IMR-90 (cell line): ENCODE measurements around the gene XRCC4. TPM values are rescaled to one million over a fixed set of nuclear protein-coding genes. Genes with fewer than 3 reads are reported as not detected.

Source experiments
- ATAC-seq: fragments of 200-7000 bp; cut with Tn5 transposase; 2 replicates; pipeline ENCODE4 v1.9.1; 2020; ENCODE audit warnings: low read depth, mild to moderate bottlenecking, moderate library complexity
- BruUV-seq: library from RNA; stranded (reverse); fragments of 400-500 nt; replicated peaks from 2 replicates; lab custom pipeline; 2021; lab: Mats Ljungman, UMichigan
- CTCF ChIA-PET: fragments of 300-600 bp; formaldehyde crosslinking; extraction: SDS; loops from one replicate; lab custom pipeline; 2021; ENCODE audit warnings: antibody characterized with exemption; lab: Yijun Ruan, JAX
- POLR2A ChIA-PET: fragments of 300-600 bp; sonication (Branson Sonifier 250); formaldehyde crosslinking; loops from one replicate; lab custom pipeline; 2022; ENCODE audit warnings: antibody characterized with exemption; ENCODE audit not compliant: unreplicated experiment; lab: Charles Lee
- DNase-seq: peaks from one replicate; pipeline ENCODE4 v3.0.0; 2013
- H2AFZ ChIP-seq: replicated peaks from 2 replicates; pipeline ENCODE3; 2013; ENCODE audit warnings: low read length, mild to moderate bottlenecking; ENCODE audit not compliant: poor library complexity
- H2AK5ac ChIP-seq: 2 replicates; pipeline ENCODE4 v1.6.1; 2013; ENCODE audit warnings: low read depth, low read length, inconsistent platforms
- H2AK9ac ChIP-seq: replicated peaks from 2 replicates; pipeline ENCODE3; 2013; ENCODE audit warnings: mild to moderate bottlenecking, low read depth, low read length, moderate library complexity; ENCODE audit not compliant: poor library complexity
- H2BK120ac ChIP-seq: 2 replicates; pipeline ENCODE4 v1.6.1; 2013; ENCODE audit warnings: low read depth, low read length, inconsistent platforms
- H2BK15ac ChIP-seq: 3 replicates; pipeline ENCODE4 v1.6.1; 2013; ENCODE audit warnings: low read depth, low read length, inconsistent platforms
- H2BK20ac ChIP-seq: 2 replicates; pipeline ENCODE4 v1.6.1; 2013; ENCODE audit warnings: low read depth, mild to moderate bottlenecking, inconsistent platforms, low read length, moderate library complexity
- H2BK5ac ChIP-seq: 2 replicates; pipeline ENCODE4 v1.6.1; 2013; ENCODE audit warnings: mild to moderate bottlenecking, low read depth, low read length, inconsistent platforms; ENCODE audit not compliant: poor library complexity, severe bottlenecking
- H3K14ac ChIP-seq: replicated peaks from 2 replicates; pipeline ENCODE4 v1.6.1; 2013; ENCODE audit warnings: low read depth, low read length, inconsistent platforms
- H3K18ac ChIP-seq: 2 replicates; pipeline ENCODE4 v1.6.1; 2013; ENCODE audit warnings: low read depth, low read length, control low read depth
- H3K23ac ChIP-seq: 2 replicates; pipeline ENCODE4 v1.6.1; 2013; ENCODE audit warnings: low read depth, low read length, inconsistent platforms
- H3K27ac ChIP-seq: 2 replicates; pipeline ENCODE4 v1.5.1; 2013; ENCODE audit warnings: mild to moderate bottlenecking, control low read depth, low read length; ENCODE audit not compliant: insufficient read depth
- H3K27me3 ChIP-seq: 2 replicates; pipeline ENCODE4 v1.6.1; 2013; ENCODE audit warnings: low read length; ENCODE audit not compliant: control insufficient read depth, insufficient read depth
- H3K36me3 ChIP-seq: 2 replicates; pipeline ENCODE4 v1.6.1; 2013; ENCODE audit warnings: low read length, mixed read lengths; ENCODE audit not compliant: control insufficient read depth, insufficient read depth
- H3K4ac ChIP-seq: 2 replicates; pipeline ENCODE4 v1.6.1; 2013; ENCODE audit warnings: low read depth, low read length, inconsistent platforms
- H3K4me1 ChIP-seq: 2 replicates; pipeline ENCODE4 v1.6.1; 2013; ENCODE audit warnings: low read length, mixed read lengths; ENCODE audit not compliant: control insufficient read depth, insufficient read depth
- H3K4me2 ChIP-seq: 2 replicates; pipeline ENCODE4 v1.6.1; 2013; ENCODE audit warnings: low read depth, mild to moderate bottlenecking, control low read depth, low read length, moderate library complexity
- H3K4me3 ChIP-seq: 2 replicates; pipeline ENCODE4 v1.5.1; 2013; ENCODE audit warnings: low read depth, mild to moderate bottlenecking, control low read depth, low read length, moderate library complexity; ENCODE audit not compliant: insufficient read depth
- H3K56ac ChIP-seq: 2 replicates; pipeline ENCODE4 v1.6.1; 2013; ENCODE audit warnings: low read length, inconsistent platforms; ENCODE audit not compliant: insufficient read depth; ENCODE audit errors: extremely low read depth
- H3K79me1 ChIP-seq, 2 experiments: 2 replicates each; pipeline ENCODE4 v1.6.1; 2013; ENCODE audit warnings: low read length in 2 of 2, inconsistent platforms in 1 of 2, low read depth in 1 of 2
- H3K9ac ChIP-seq: 2 replicates; pipeline ENCODE4 v1.6.1; 2013; ENCODE audit warnings: low read depth, low read length, control low read depth
- H3K9me1 ChIP-seq: 2 replicates; pipeline ENCODE4 v1.6.1; 2013; ENCODE audit warnings: low read length, inconsistent platforms; ENCODE audit not compliant: insufficient read depth
- H3K9me3 ChIP-seq: 2 replicates; pipeline ENCODE4 v1.6.1; 2013; ENCODE audit warnings: low read length; ENCODE audit not compliant: control insufficient read depth, insufficient read depth
- H4K20me1 ChIP-seq: 2 replicates; pipeline ENCODE4 v1.6.1; 2013; ENCODE audit warnings: low read length, inconsistent platforms; ENCODE audit not compliant: insufficient read depth
- H4K5ac ChIP-seq: 2 replicates; pipeline ENCODE4 v1.6.1; 2013; ENCODE audit warnings: mild to moderate bottlenecking, low read depth, low read length, control low read depth
- H4K8ac ChIP-seq, 2 experiments: 2 replicates each; pipeline ENCODE4 v1.6.1; 2013; ENCODE audit warnings: low read depth in 2 of 2, low read length in 2 of 2, control low read depth in 1 of 2, inconsistent platforms in 1 of 2
- H4K91ac ChIP-seq: 2 replicates; pipeline ENCODE4 v1.6.1; 2013; ENCODE audit warnings: low read depth, low read length, inconsistent platforms; ENCODE audit not compliant: insufficient read depth
- CTCF ChIP-seq: conservative IDR thresholded peaks from 2 replicates; pipeline ENCODE4 v1.5.1; 2012; ENCODE audit warnings: mild to moderate bottlenecking, low read depth, low read length, improper control_type of control experiment
- FOS ChIP-seq: fragments of 150-350 bp; IDR thresholded peaks from 2 replicates; pipeline ENCODE4 v1.6.1; 2016; ENCODE audit warnings: low read depth, low read length
- MAFK ChIP-seq: IDR thresholded peaks from 2 replicates; pipeline ENCODE4 v1.6.1; 2012; ENCODE audit warnings: low read depth, low read length, improper control_type of control experiment
- MXI1 ChIP-seq: IDR thresholded peaks from 2 replicates; pipeline ENCODE4 v1.6.1; 2012; ENCODE audit warnings: low read depth, mild to moderate bottlenecking, low read length, moderate library complexity, borderline replicate concordance
- NFE2L2 ChIP-seq: fragments of 150-350 bp; IDR thresholded peaks from 2 replicates; pipeline ENCODE4 v1.6.1; 2016; ENCODE audit warnings: low read depth, mild to moderate bottlenecking, low read length
- RCOR1 ChIP-seq: IDR thresholded peaks from 2 replicates; pipeline ENCODE4 v1.6.1; 2012; ENCODE audit warnings: mild to moderate bottlenecking, low read length, improper control_type of control experiment; ENCODE audit not compliant: insufficient replicate concordance
- RFX5 ChIP-seq: IDR thresholded peaks from 2 replicates; pipeline ENCODE4 v1.8.0; 2012; ENCODE audit warnings: low read depth, mild to moderate bottlenecking, low read length, moderate library complexity
- SMC3 ChIP-seq: fragments of 150-350 bp; IDR thresholded peaks from 2 replicates; pipeline ENCODE4 v1.6.1; 2016; ENCODE audit warnings: low read depth, mild to moderate bottlenecking, antibody characterized with exemption, low read length, moderate library complexity
- WGBS, 2 experiments: methylation state at CpG; one replicate each; pipeline versions ENCODE4 v1.1.5 to v1.1.7; 2013; ENCODE audit warnings: missing lambda C conversion rate in 2 of 2; ENCODE audit not compliant: insufficient read length in 1 of 2; ENCODE audit errors: extremely low coverage in 2 of 2; 5-methylcytosine and 5-hydroxymethylcytosine counted together
- dilution Hi-C: fragments of 300-500 bp; cut with HindIII; formaldehyde crosslinking; loops from one replicate; pipeline ENCODE4 v1.14.3; 2018; ENCODE audit warnings: low sequenced_read_pairs; ENCODE audit not compliant: unreplicated experiment
- in situ Hi-C: fragments of 300-500 bp; cut with MboI; formaldehyde crosslinking; loops from 3 replicates; pipeline ENCODE4 v1.14.3; 2019; ENCODE audit warnings: low sequenced_read_pairs, inconsistent platforms, mixed read lengths
- intact Hi-C: fragments of 100-400 bp; cut with micrococcal nuclease; formaldehyde crosslinking; loops from 2 replicates; pipeline ENCODE4 v1.10.0; 2022
- polyA plus RNA-seq, 3 experiments: library from polyadenylated mRNA; depleted of rRNA; stranded (reverse); fragments of >200 nt; gene quantifications; 2 replicates each; pipeline ENCODE4 v1.2.3, GENCODE V29; 2012; ENCODE audit warnings: low replicate concordance in 1 of 3
- total RNA-seq: library from RNA; depleted of rRNA; stranded (reverse); fragments of >200 nt; gene quantifications from 2 replicates; pipeline ENCODE4 v1.2.3, GENCODE V29; 2012

XRCC4 gene
- total and polyA plus RNA-seq, 2 of the 4 experiments (the other 2 are of a cell fraction) = 3.5 to 4.7 TPM

- no peak for ATAC-seq
- POLR2A ChIA-PET = no interaction called here
Observed at GRCh38 chr5:83353774-83354173, 276.4 kb downstream of the XRCC4 start.

More at GRCh38 chr5:83353774-83354173, 276.4 kb downstream of the XRCC4 start:
- Histone ChIP-seq H3K18ac (no peak overlapping the region), H3K27ac (no peak overlapping the region), H4K20me1 (no peaks in the 10 kb centered on the region), H2BK5ac (no peak overlapping the region), H2AFZ (no peak overlapping the region), H3K14ac (no peak overlapping the region), H3K4me3 (no peak overlapping the region), H3K23ac (no peak overlapping the region), H3K4me1 (no peaks in the 10 kb centered on the region), H2AK5ac (no peak overlapping the region), H3K4me2 (no peak overlapping the region), H3K79me1 (no peaks in the 10 kb centered on the region), H3K27me3 (no peaks in the 10 kb centered on the region), H3K36me3 (no peaks in the 10 kb centered on the region), H2BK15ac (no peak overlapping the region), H3K9ac (no peak overlapping the region), H3K9me3 (no peaks in the 10 kb centered on the region), H2AK9ac (no peak overlapping the region), H4K91ac (no peak overlapping the region), H2BK120ac (no peak overlapping the region), H3K4ac (no peak overlapping the region), H4K5ac (no peak overlapping the region), H4K8ac (no peak overlapping the region), H3K9me1 (no peaks in the 10 kb centered on the region), H2BK20ac (no peak overlapping the region), H3K56ac (no peak overlapping the region)
- no peak for DNase-seq
- CTCF ChIA-PET = no interaction called here
- no TSS peak for BruUV-seq
- TF ChIP-seq SMC3 = no peak
- no peak for TF ChIP-seq RCOR1
- no peak for TF ChIP-seq FOS
- no peak for TF ChIP-seq NFE2L2
- TF ChIP-seq CTCF = no peak
- no peak for TF ChIP-seq MAFK
- TF ChIP-seq RFX5 = no peak
- TF ChIP-seq MXI1 = no peak
- WGBS, 2 experiments = no CpG with 5 or more reads among the region's 1 CpG
- in situ Hi-C loops = no loop called here
- intact Hi-C loops = no loop called here
- dilution Hi-C loops = no loop called here
